ENCODE results near the gene RBM18. TPM values are rescaled to one million over a fixed set of nuclear protein-coding genes. Genes with fewer than 3 reads are reported as not detected.
A peak's percentile ranks its signal among the peaks of the same experiment; 100 is the strongest.

The RBM18 gene
- total RNA-seq, 1 donor from 2014 or later, result 12.9 TPM

GRCh38 chr9:122219856-122220672 is 44.6 kb downstream of the RBM18 start:
- Histone ChIP-seq H3K9ac (no peak overlapping the region), H3K79me2 (ENCODE audit: low read depth) (no peaks in the 10 kb centered on the region), H3K36me3 (no peaks in the 10 kb centered on the region), H3K4me2 (peak overlapping the region; percentile 73), H3K4me3 (peak overlapping the region; percentile 36), H3K9me3 (ENCODE audit: low read depth) (no peaks in the 10 kb centered on the region), H2AFZ (replicated peaks) (peak overlapping the region; percentile 30), H3F3A (ENCODE audit: low read depth) (peaks cover 3% of the 10 kb centered on the region), H4K20me1 (ENCODE audit: low read depth) (peaks cover 80% of the 10 kb centered on the region), H3K4me1 (peaks cover 31% of the 10 kb centered on the region), H3K27ac (no peak overlapping the region), H3K27me3 (peaks cover 100% of the 10 kb centered on the region)
- H3K36me3 Mint-ChIP-seq, result no peaks in the 10 kb centered on the region
- peaks cover 19% of the 10 kb centered on the region for H3K4me1 Mint-ChIP-seq
- H3K9me3 Mint-ChIP-seq, result peaks cover 17% of the 10 kb centered on the region
- no peak for TF ChIP-seq CTCF (IDR thresholded peaks at IDR 0.05)
- TF ChIP-seq EZH2phosphoT487 (IDR thresholded peaks at IDR 0.05), result peak; percentile 87
- TF ChIP-seq EZH2 (IDR thresholded peaks at IDR 0.05), result peak; percentile 17
- peak overlapping the region; percentile 57 for H3K4me3 Mint-ChIP-seq
- H3K27ac Mint-ChIP-seq, result no peak overlapping the region
- H3K27me3 Mint-ChIP-seq (ENCODE audit: insufficient read depth, low read depth), result peaks cover 98% of the 10 kb centered on the region
- peak; percentile 63 for DNase-seq (ENCODE audit: low spot score)

- peaks cover 16% of the 10 kb centered on the region for H3K4me1 Mint-ChIP-seq
- Histone ChIP-seq H4K20me1 (ENCODE audit: low read depth) (peaks cover 81% of the 10 kb centered on the region), H3K36me3 (no peaks in the 10 kb centered on the region), H3K9ac (no peak overlapping the region), H3K4me2 (peak overlapping the region; percentile 73), H3K4me1 (peaks cover 31% of the 10 kb centered on the region), H3K4me3 (peak overlapping the region; percentile 36), H3K27me3 (peaks cover 100% of the 10 kb centered on the region), H3K27ac (no peak overlapping the region), H3K79me2 (ENCODE audit: low read depth) (no peaks in the 10 kb centered on the region), H3K9me3 (ENCODE audit: low read depth) (no peaks in the 10 kb centered on the region), H2AFZ (replicated peaks) (peak overlapping the region; percentile 30), H3F3A (ENCODE audit: low read depth) (peaks cover 3% of the 10 kb centered on the region)
- peak; percentile 68 for DNase-seq (ENCODE audit: low spot score)
- H3K27ac Mint-ChIP-seq, result no peak overlapping the region
- peak overlapping the region; percentile 53 for H3K4me3 Mint-ChIP-seq
- TF ChIP-seq EZH2phosphoT487 (IDR thresholded peaks at IDR 0.05), result peak; percentile 99
- peak; percentile 5 for TF ChIP-seq CTCF (IDR thresholded peaks at IDR 0.05)
- peak; percentile 95 for TF ChIP-seq EZH2 (IDR thresholded peaks at IDR 0.05)
- peaks cover 98% of the 10 kb centered on the region for H3K27me3 Mint-ChIP-seq (ENCODE audit: insufficient read depth, low read depth)
- H3K9me3 Mint-ChIP-seq, result peaks cover 11% of the 10 kb centered on the region
- no peaks in the 10 kb centered on the region for H3K36me3 Mint-ChIP-seq
Observed at GRCh38 chr9:122218935-122219855, 45.4 kb downstream of the RBM18 start.

- no peak for DNase-seq (ENCODE audit: low spot score)
- H3K36me3 Mint-ChIP-seq, result no peaks in the 10 kb centered on the region
- H3K4me2 ChIP-seq, result peak overlapping the region; percentile 73
Observed at GRCh38 chr9:122218071-122218934, 46.3 kb downstream of the RBM18 start.

More at GRCh38 chr9:122218071-122218934, 46.3 kb downstream of the RBM18 start:
- no peak overlapping the region for H2AFZ ChIP-seq (replicated peaks)
- Mint-ChIP-seq H3K9me3 (peaks cover 11% of the 10 kb centered on the region), H3K27ac (no peak overlapping the region), H3K4me3 (peak overlapping the region; percentile 6), H3K4me1 (peaks cover 16% of the 10 kb centered on the region), H3K27me3 (ENCODE audit: insufficient read depth, low read depth) (peaks cover 93% of the 10 kb centered on the region)
- H4K20me1 ChIP-seq (ENCODE audit: low read depth), result peaks cover 80% of the 10 kb centered on the region
- no peak overlapping the region for H3K9ac ChIP-seq
- H3K9me3 ChIP-seq (ENCODE audit: low read depth), result no peaks in the 10 kb centered on the region
- no peaks in the 10 kb centered on the region for H3K36me3 ChIP-seq
- H3K27me3 ChIP-seq, result peaks cover 100% of the 10 kb centered on the region
- H3K4me1 ChIP-seq, result peaks cover 31% of the 10 kb centered on the region
- no peak overlapping the region for H3K27ac ChIP-seq
- H3K79me2 ChIP-seq (ENCODE audit: low read depth), result no peaks in the 10 kb centered on the region
- H3F3A ChIP-seq (ENCODE audit: low read depth), result peaks cover 6% of the 10 kb centered on the region
- TF ChIP-seq EZH2 (IDR thresholded peaks at IDR 0.05) (no peak), CTCF (IDR thresholded peaks at IDR 0.05) (no peak), EZH2phosphoT487 (IDR thresholded peaks at IDR 0.05) (no peak)
- H3K4me3 ChIP-seq, result peak overlapping the region; percentile 36
